Chondrocyte (in vitro differentiated cells): Measurements from ENCODE around the gene NOG. TPM values are rescaled to one million over a fixed set of nuclear protein-coding genes. Genes with fewer than 3 reads are reported as not detected.

Experiments used
- DNase-seq: peaks from one replicate; pipeline ENCODE4 v3.0.0; 2021; ENCODE audit warnings: mixed read lengths, low spot score
- H3K27ac Mint-ChIP-seq: one replicate; pipeline ENCODE4 v1.8.0; 2021; ENCODE audit warnings: mild to moderate bottlenecking, moderate library complexity, mixed read lengths; ENCODE audit not compliant: unreplicated experiment
- H3K27me3 Mint-ChIP-seq: 2 replicates; pipeline ENCODE4 v1.8.0; 2021; ENCODE audit warnings: low read depth, mixed read lengths
- H3K36me3 Mint-ChIP-seq: 2 replicates; pipeline ENCODE4 v1.8.0; 2021; ENCODE audit warnings: low read depth, mixed read lengths
- H3K4me1 Mint-ChIP-seq: 2 replicates; pipeline ENCODE4 v1.8.0; 2021; ENCODE audit warnings: low read depth, mild to moderate bottlenecking, mixed read lengths
- H3K4me3 Mint-ChIP-seq: one replicate; pipeline ENCODE4 v1.8.0; 2021; ENCODE audit warnings: mild to moderate bottlenecking, moderate library complexity, mixed read lengths; ENCODE audit not compliant: unreplicated experiment
- H3K9me3 Mint-ChIP-seq: 2 replicates; pipeline ENCODE4 v1.8.0; 2021; ENCODE audit warnings: low read depth, mixed read lengths
- CTCF ChIP-seq: fragments of 200-600 bp; sonication (generic); IDR thresholded peaks from 2 replicates; pipeline ENCODE4 v1.5.0; 2021; ENCODE audit warnings: antibody characterized with exemption, mild to moderate bottlenecking, moderate library complexity
- long read RNA-seq: library from polyadenylated mRNA; stranded (forward); transcript quantifications from one replicate; pipeline ENCODE4 v2.0.0, GENCODE V29; 2021
- total RNA-seq: library from RNA; stranded (reverse); gene quantifications from 3 replicates; pipeline ENCODE4 v1.2.1, GENCODE V29; 2021

The NOG gene
- total RNA-seq, result 1.4 to 2.0 TPM (median 1.4 TPM) in 3 replicates
- long read RNA-seq, partial matches to known transcripts, result 0 of 2 reads
- long read RNA-seq, other reads (novel, unspliced or antisense), result 0 of 2 reads

GRCh38 chr17:56593646-56594319 lies at the start of gene NOG:
Gene NOG (plus strand): TSS chr17:56593699. CDS start chr17:56594224, 525 bp downstream.
- peak within 1 kb of the TSS; percentile 41 for H3K27ac Mint-ChIP-seq
- H3K4me1 Mint-ChIP-seq, result peaks cover 41% of the 10 kb centered on the region
- no peaks in the 10 kb centered on the region for H3K9me3 Mint-ChIP-seq
- no peak for DNase-seq
- H3K36me3 Mint-ChIP-seq, result no peaks in the 10 kb centered on the region
- H3K27me3 Mint-ChIP-seq, result peaks cover 43% of the 10 kb centered on the region
- H3K4me3 Mint-ChIP-seq, result peak within 1 kb of the TSS; percentile 72
- no peak for TF ChIP-seq CTCF

GRCh38 chr17:56545106-56545505 lies 48.4 kb upstream of the NOG start:
- no peak for DNase-seq
- no peaks in the 10 kb centered on the region for H3K27me3 Mint-ChIP-seq
- no peak overlapping the region for H3K27ac Mint-ChIP-seq
- no peak overlapping the region for H3K4me3 Mint-ChIP-seq
- peaks cover 3% of the 10 kb centered on the region for H3K9me3 Mint-ChIP-seq
- H3K36me3 Mint-ChIP-seq, result no peaks in the 10 kb centered on the region
- TF ChIP-seq CTCF, result no peak
- H3K4me1 Mint-ChIP-seq, result peaks cover 8% of the 10 kb centered on the region

GRCh38 chr17:56545930-56546329 lies 47.6 kb upstream of the NOG start:
- Mint-ChIP-seq H3K36me3 (no peaks in the 10 kb centered on the region), H3K4me3 (no peak overlapping the region), H3K27me3 (no peaks in the 10 kb centered on the region), H3K27ac (no peak overlapping the region), H3K9me3 (peaks cover 2% of the 10 kb centered on the region), H3K4me1 (peaks cover 2% of the 10 kb centered on the region)
- TF ChIP-seq CTCF, result no peak
- no peak for DNase-seq

- no peaks in the 10 kb centered on the region for H3K4me1 Mint-ChIP-seq
- TF ChIP-seq CTCF, result no peak
- peaks cover 6% of the 10 kb centered on the region for H3K9me3 Mint-ChIP-seq
- no peak for DNase-seq
- no peak overlapping the region for H3K27ac Mint-ChIP-seq
- H3K27me3 Mint-ChIP-seq, result no peaks in the 10 kb centered on the region
- no peak overlapping the region for H3K4me3 Mint-ChIP-seq
- H3K36me3 Mint-ChIP-seq, result no peaks in the 10 kb centered on the region
Observed at GRCh38 chr17:56548661-56549060, 44.8 kb upstream of the NOG start.

- Mint-ChIP-seq H3K9me3 (peaks cover 6% of the 10 kb centered on the region), H3K27me3 (peaks cover under 1% of the 10 kb centered on the region), H3K27ac (no peak overlapping the region), H3K4me1 (no peaks in the 10 kb centered on the region), H3K4me3 (no peak overlapping the region), H3K36me3 (no peaks in the 10 kb centered on the region)
- TF ChIP-seq CTCF, result no peak
- DNase-seq, result no peak
Observed at GRCh38 chr17:56549501-56549900, 44.0 kb upstream of the NOG start.
